ENCODE results near the gene LONP1.

Gene LONP1

GRCh38 chr19:5686647-5687359 is 33.1 kb downstream of the LONP1 start:
- no peaks in the 10 kb centered on the region for H3K27me3 Mint-ChIP-seq
- H3K4me1 Mint-ChIP-seq = peaks cover 25% of the 10 kb centered on the region
- peak; percentile 45 for ATAC-seq (replicated peaks; ENCODE audit: extremely low read depth, poor library complexity, severe bottlenecking)
- H3K36me3 Mint-ChIP-seq (ENCODE audit: insufficient read depth) = peaks cover 32% of the 10 kb centered on the region
- DNase-seq (ENCODE audit: low spot score in 2 of 2) = peak; percentile 82 to 95
- H3K27ac Mint-ChIP-seq (ENCODE audit: low read depth) = peak overlapping the region; percentile 64
- peak overlapping the region; percentile 77 for H3K4me3 Mint-ChIP-seq
- no peaks in the 10 kb centered on the region for H3K9me3 Mint-ChIP-seq

GRCh38 chr19:5686326-5686646 is 33.7 kb downstream of the LONP1 start:
- Mint-ChIP-seq H3K27ac (ENCODE audit: low read depth) (peak overlapping the region; percentile 64), H3K9me3 (no peaks in the 10 kb centered on the region), H3K4me1 (peaks cover 30% of the 10 kb centered on the region), H3K4me3 (peak overlapping the region; percentile 77), H3K36me3 (ENCODE audit: insufficient read depth) (peaks cover 29% of the 10 kb centered on the region), H3K27me3 (no peaks in the 10 kb centered on the region)
- ATAC-seq (replicated peaks; ENCODE audit: extremely low read depth, poor library complexity, severe bottlenecking) (no peak), DNase-seq (ENCODE audit: low spot score in 2 of 2) (no peak)

- peaks cover 21% of the 10 kb centered on the region for H3K36me3 Mint-ChIP-seq (ENCODE audit: insufficient read depth)
- H3K27ac Mint-ChIP-seq (ENCODE audit: low read depth) = no peak overlapping the region
- no peak overlapping the region for H3K4me3 Mint-ChIP-seq
- no peaks in the 10 kb centered on the region for H3K27me3 Mint-ChIP-seq
- ATAC-seq (replicated peaks; ENCODE audit: extremely low read depth, poor library complexity, severe bottlenecking) (no peak), DNase-seq (ENCODE audit: low spot score in 2 of 2) (no peak)
- no peaks in the 10 kb centered on the region for H3K9me3 Mint-ChIP-seq
- peaks cover 28% of the 10 kb centered on the region for H3K4me1 Mint-ChIP-seq
Measured at GRCh38 chr19:5684694-5685430, 35.1 kb downstream of the LONP1 start.

- H3K4me1 Mint-ChIP-seq = peaks cover 33% of the 10 kb centered on the region
- DNase-seq (ENCODE audit: low spot score in 2 of 2) (no peak), ATAC-seq (replicated peaks; ENCODE audit: extremely low read depth, poor library complexity, severe bottlenecking) (no peak)
- no peaks in the 10 kb centered on the region for H3K9me3 Mint-ChIP-seq
- no peaks in the 10 kb centered on the region for H3K27me3 Mint-ChIP-seq
- H3K4me3 Mint-ChIP-seq = no peak overlapping the region
- H3K36me3 Mint-ChIP-seq (ENCODE audit: insufficient read depth) = peaks cover 21% of the 10 kb centered on the region
- no peak overlapping the region for H3K27ac Mint-ChIP-seq (ENCODE audit: low read depth)
Measured at GRCh38 chr19:5683177-5683886, 36.6 kb downstream of the LONP1 start.

- DNase-seq (ENCODE audit: low spot score in 2 of 2) (no peak), ATAC-seq (replicated peaks; ENCODE audit: extremely low read depth, poor library complexity, severe bottlenecking) (no peak)
- no peaks in the 10 kb centered on the region for H3K27me3 Mint-ChIP-seq
- H3K4me3 Mint-ChIP-seq = peak overlapping the region; percentile 80
- H3K36me3 Mint-ChIP-seq (ENCODE audit: insufficient read depth) = peaks cover 20% of the 10 kb centered on the region
- H3K27ac Mint-ChIP-seq (ENCODE audit: low read depth) = peak overlapping the region; percentile 96
- H3K4me1 Mint-ChIP-seq = peaks cover 29% of the 10 kb centered on the region
- H3K9me3 Mint-ChIP-seq = no peaks in the 10 kb centered on the region
Measured at GRCh38 chr19:5682107-5682482, 37.9 kb downstream of the LONP1 start.

- peaks cover 29% of the 10 kb centered on the region for H3K4me1 Mint-ChIP-seq
- H3K4me3 Mint-ChIP-seq = peak overlapping the region; percentile 80
- no peak for ATAC-seq (replicated peaks; ENCODE audit: extremely low read depth, poor library complexity, severe bottlenecking)
- peaks cover 20% of the 10 kb centered on the region for H3K36me3 Mint-ChIP-seq (ENCODE audit: insufficient read depth)
- H3K27ac Mint-ChIP-seq (ENCODE audit: low read depth) = peak overlapping the region; percentile 96
- H3K9me3 Mint-ChIP-seq = no peaks in the 10 kb centered on the region
- DNase-seq (ENCODE audit: low spot score in 2 of 2) = no peak
- no peaks in the 10 kb centered on the region for H3K27me3 Mint-ChIP-seq
Measured at GRCh38 chr19:5681391-5682106, 38.4 kb downstream of the LONP1 start.

GRCh38 chr19:5680437-5681368 is 39.2 kb downstream of the LONP1 start, which contains the start of the genes HSD11B1L and MICOS13:
TSS of gene HSD11B1L (plus strand) at chr19:5681027. CDS start at chr19:5684833, 3,806 bp downstream.
TSS of gene MICOS13 (minus strand) at chr19:5680516. CDS start at chr19:5680486, 30 bp downstream.
- Mint-ChIP-seq H3K9me3 (no peaks in the 10 kb centered on the region), H3K4me3 (peak within 1 kb of the TSS; percentile 80)

GRCh38 chr19:5680084-5680436 is 39.9 kb downstream of the LONP1 start:
- DNase-seq (ENCODE audit: low spot score in 2 of 2) (no peak), ATAC-seq (replicated peaks; ENCODE audit: extremely low read depth, poor library complexity, severe bottlenecking) (no peak)
- peak overlapping the region; percentile 96 for H3K27ac Mint-ChIP-seq (ENCODE audit: low read depth)
- no peaks in the 10 kb centered on the region for H3K27me3 Mint-ChIP-seq
- H3K9me3 Mint-ChIP-seq = no peaks in the 10 kb centered on the region
- H3K4me3 Mint-ChIP-seq = peak overlapping the region; percentile 80
- H3K4me1 Mint-ChIP-seq = peaks cover 29% of the 10 kb centered on the region
- H3K36me3 Mint-ChIP-seq (ENCODE audit: insufficient read depth) = peaks cover 20% of the 10 kb centered on the region

More at GRCh38 chr19:5680437-5681368, 39.2 kb downstream of the LONP1 start, which contains the start of the genes HSD11B1L and MICOS13:
- H3K36me3 Mint-ChIP-seq (ENCODE audit: insufficient read depth) = peaks cover 20% of the 10 kb centered on the region
- ATAC-seq (replicated peaks; ENCODE audit: extremely low read depth, poor library complexity, severe bottlenecking) = peak; percentile 99
- peaks cover 29% of the 10 kb centered on the region for H3K4me1 Mint-ChIP-seq
- DNase-seq (ENCODE audit: low spot score in 2 of 2) = peak; percentile 98
- H3K27ac Mint-ChIP-seq (ENCODE audit: low read depth) = peak within 1 kb of the TSS; percentile 96
- no peaks in the 10 kb centered on the region for H3K27me3 Mint-ChIP-seq

- peak overlapping the region; percentile 80 for H3K4me3 Mint-ChIP-seq
- H3K27ac Mint-ChIP-seq (ENCODE audit: low read depth) = peak overlapping the region; percentile 96
- peaks cover 20% of the 10 kb centered on the region for H3K36me3 Mint-ChIP-seq (ENCODE audit: insufficient read depth)
- DNase-seq (ENCODE audit: low spot score in 2 of 2) (no peak), ATAC-seq (replicated peaks; ENCODE audit: extremely low read depth, poor library complexity, severe bottlenecking) (no peak)
- H3K4me1 Mint-ChIP-seq = peaks cover 29% of the 10 kb centered on the region
- no peaks in the 10 kb centered on the region for H3K27me3 Mint-ChIP-seq
- no peaks in the 10 kb centered on the region for H3K9me3 Mint-ChIP-seq
Measured at GRCh38 chr19:5679289-5680083, 40.5 kb downstream of the LONP1 start.

GRCh38 chr19:5678071-5678718 is 41.8 kb downstream of the LONP1 start:
- peaks cover 17% of the 10 kb centered on the region for H3K36me3 Mint-ChIP-seq (ENCODE audit: insufficient read depth)
- no peaks in the 10 kb centered on the region for H3K9me3 Mint-ChIP-seq
- peaks cover 29% of the 10 kb centered on the region for H3K4me1 Mint-ChIP-seq
- H3K27ac Mint-ChIP-seq (ENCODE audit: low read depth) = no peak overlapping the region
- DNase-seq (ENCODE audit: low spot score in 2 of 2) (no peak), ATAC-seq (replicated peaks; ENCODE audit: extremely low read depth, poor library complexity, severe bottlenecking) (no peak)
- no peaks in the 10 kb centered on the region for H3K27me3 Mint-ChIP-seq
- H3K4me3 Mint-ChIP-seq = no peak overlapping the region

Measured in central memory CD8-positive, alpha-beta T cell (primary cell).